HG03045 (cell line): ENCODE results near the gene NELFA.

Source experiments
- ATAC-seq: cut with Tn5 transposase; IDR thresholded peaks from one replicate; pipeline ENCODE4 v1.9.1; 2021; ENCODE audit warnings: mild to moderate bottlenecking, moderate library complexity; ENCODE audit not compliant: unreplicated experiment

The NELFA gene

GRCh38 chr4:1939664-1940509 is 68.9 kb downstream of the NELFA start:
- no peak for ATAC-seq

DNA sequence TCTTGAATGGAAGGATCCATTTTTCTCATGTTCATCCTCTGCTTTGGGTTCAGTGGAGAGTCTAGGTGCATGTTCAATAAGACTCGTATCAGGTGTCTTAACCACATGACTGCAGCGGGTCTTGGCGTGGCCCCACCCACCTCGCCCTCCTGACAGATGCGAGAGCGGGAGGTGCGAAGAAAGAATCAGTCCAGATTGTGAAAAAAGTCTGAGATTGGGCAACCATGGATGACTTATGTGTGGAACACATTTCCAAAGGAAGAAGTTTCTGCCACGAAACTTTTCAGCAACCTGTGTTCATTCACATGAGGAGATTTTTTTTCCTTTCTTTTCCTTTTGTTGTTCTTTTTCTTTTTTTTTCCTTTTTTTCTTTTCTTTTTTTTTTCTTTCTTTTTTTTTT is 70.7 kb downstream of the NELFA start:
- ATAC-seq, result no peak

DNA sequence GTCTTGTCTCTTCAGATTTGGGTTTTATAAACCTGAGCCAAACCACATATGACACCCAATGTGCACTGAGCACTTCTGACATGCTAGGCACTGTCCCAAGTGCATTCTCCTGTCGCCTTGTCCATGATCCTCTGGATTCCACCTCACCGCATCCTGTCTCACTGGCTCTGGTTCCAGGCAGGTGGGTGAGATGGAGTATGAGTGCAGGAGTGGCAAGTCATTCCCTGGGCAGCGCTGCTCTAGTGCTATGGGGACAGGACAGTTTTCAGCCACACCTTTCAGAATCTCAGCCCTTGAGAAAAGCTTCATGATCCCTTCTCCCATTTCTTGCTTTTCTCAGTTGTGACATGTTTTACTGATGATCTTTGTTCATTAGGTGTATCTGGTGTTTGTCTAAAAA is 71.2 kb downstream of the NELFA start:
- no peak for ATAC-seq

DNA sequence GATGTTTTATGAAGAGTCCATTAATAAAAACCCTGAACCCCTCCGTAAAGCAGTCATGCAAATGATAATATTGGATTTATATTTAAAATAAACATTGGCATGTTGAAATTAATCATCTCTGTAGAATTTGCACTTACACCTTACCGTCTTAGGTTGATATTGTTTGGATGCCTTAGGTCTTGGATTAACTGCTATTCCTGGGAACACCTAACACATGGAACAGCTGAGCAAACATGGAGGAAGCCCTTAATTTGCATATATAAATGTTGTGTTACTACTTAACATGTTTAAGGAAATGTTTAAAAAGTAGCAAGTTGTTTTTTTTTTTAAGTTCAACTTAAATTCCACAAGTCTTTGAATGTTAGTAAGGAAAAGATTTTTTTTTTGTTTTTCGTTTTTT is 75.1 kb downstream of the NELFA start:
- no peak for ATAC-seq

GRCh38 chr4:1932736-1933135 is 76.0 kb downstream of the NELFA start:
- ATAC-seq, result no peak
